PFSK-1 (cell line): ENCODE results near the gene MARCHF10.

Experiments used
- FOXP2 ChIP-seq: optimal IDR thresholded peaks from 2 replicates; pipeline ENCODE3; 2011; ENCODE audit warnings: borderline replicate concordance, control low read depth, inconsistent platforms; ENCODE audit not compliant: insufficient read depth; ENCODE audit errors: extremely low read length, extremely low read depth
- POLR2AphosphoS5 ChIP-seq: IDR thresholded peaks from 2 replicates; pipeline ENCODE4 v1.6.1; 2012; ENCODE audit warnings: low read depth, mild to moderate bottlenecking, control low read depth, low read length, moderate library complexity
- SIN3A ChIP-seq: IDR thresholded peaks from 2 replicates; pipeline ENCODE4 v1.6.1; 2012; ENCODE audit warnings: mild to moderate bottlenecking, low read length, moderate library complexity, borderline replicate concordance; ENCODE audit not compliant: insufficient read depth
- TAF1 ChIP-seq: IDR thresholded peaks from 2 replicates; pipeline ENCODE4 v1.6.1; 2012; ENCODE audit warnings: low read length, control low read depth, borderline replicate concordance; ENCODE audit not compliant: insufficient read depth
- TF ChIP-seq, protein P1 (sequence below), 2 experiments: IDR thresholded peaks; 2 replicates each; pipeline versions ENCODE4 v1.6.1 to v1.8.0; 2011 to 2012; ENCODE audit warnings: low read depth in 2 of 2, low read length in 2 of 2, control low read depth in 1 of 2, inconsistent platforms in 1 of 2, mild to moderate bottlenecking in 1 of 2, moderate library complexity in 1 of 2; ENCODE audit not compliant: insufficient read depth in 1 of 2

Gene MARCHF10

DNA sequence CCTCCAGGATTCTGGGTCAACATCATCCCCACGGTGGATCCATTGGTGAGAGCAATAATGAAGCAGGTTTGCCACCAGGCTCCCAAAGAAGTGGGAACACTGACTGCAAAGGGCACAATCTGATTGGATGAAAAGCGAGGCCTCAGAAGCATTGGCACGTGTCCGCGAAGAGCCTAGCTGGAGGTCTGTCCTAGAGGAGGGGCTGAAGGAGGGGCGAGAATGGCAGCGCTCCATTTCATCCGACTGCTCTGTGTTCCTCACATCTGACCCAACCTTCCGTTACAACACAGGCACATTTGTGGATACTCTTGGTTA, 100.7 kb downstream of the MARCHF10 start:
- no peak for TF ChIP-seq FOXP2
- TF ChIP-seq TAF1 = no peak
- no peak for TF ChIP-seq SIN3A
- TF ChIP-seq, protein P1, sequence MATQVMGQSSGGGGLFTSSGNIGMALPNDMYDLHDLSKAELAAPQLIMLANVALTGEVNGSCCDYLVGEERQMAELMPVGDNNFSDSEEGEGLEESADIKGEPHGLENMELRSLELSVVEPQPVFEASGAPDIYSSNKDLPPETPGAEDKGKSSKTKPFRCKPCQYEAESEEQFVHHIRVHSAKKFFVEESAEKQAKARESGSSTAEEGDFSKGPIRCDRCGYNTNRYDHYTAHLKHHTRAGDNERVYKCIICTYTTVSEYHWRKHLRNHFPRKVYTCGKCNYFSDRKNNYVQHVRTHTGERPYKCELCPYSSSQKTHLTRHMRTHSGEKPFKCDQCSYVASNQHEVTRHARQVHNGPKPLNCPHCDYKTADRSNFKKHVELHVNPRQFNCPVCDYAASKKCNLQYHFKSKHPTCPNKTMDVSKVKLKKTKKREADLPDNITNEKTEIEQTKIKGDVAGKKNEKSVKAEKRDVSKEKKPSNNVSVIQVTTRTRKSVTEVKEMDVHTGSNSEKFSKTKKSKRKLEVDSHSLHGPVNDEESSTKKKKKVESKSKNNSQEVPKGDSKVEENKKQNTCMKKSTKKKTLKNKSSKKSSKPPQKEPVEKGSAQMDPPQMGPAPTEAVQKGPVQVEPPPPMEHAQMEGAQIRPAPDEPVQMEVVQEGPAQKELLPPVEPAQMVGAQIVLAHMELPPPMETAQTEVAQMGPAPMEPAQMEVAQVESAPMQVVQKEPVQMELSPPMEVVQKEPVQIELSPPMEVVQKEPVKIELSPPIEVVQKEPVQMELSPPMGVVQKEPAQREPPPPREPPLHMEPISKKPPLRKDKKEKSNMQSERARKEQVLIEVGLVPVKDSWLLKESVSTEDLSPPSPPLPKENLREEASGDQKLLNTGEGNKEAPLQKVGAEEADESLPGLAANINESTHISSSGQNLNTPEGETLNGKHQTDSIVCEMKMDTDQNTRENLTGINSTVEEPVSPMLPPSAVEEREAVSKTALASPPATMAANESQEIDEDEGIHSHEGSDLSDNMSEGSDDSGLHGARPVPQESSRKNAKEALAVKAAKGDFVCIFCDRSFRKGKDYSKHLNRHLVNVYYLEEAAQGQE (IDR thresholded peaks at IDR 0.05; ENCODE audit: insufficient read depth in 1 of 2, low read depth in 2 of 2, low read length in 2 of 2) = no peak
- TF ChIP-seq POLR2AphosphoS5 = no peak

GRCh38 chr17:62706598-62707424, 101.3 kb downstream of the MARCHF10 start:
- TF ChIP-seq, protein P1 (IDR thresholded peaks at IDR 0.05; ENCODE audit: insufficient read depth in 1 of 2, low read depth in 2 of 2, low read length in 2 of 2) = no peak
- TF ChIP-seq TAF1 (no peak), FOXP2 (no peak), SIN3A (no peak), POLR2AphosphoS5 (no peak)

DNA sequence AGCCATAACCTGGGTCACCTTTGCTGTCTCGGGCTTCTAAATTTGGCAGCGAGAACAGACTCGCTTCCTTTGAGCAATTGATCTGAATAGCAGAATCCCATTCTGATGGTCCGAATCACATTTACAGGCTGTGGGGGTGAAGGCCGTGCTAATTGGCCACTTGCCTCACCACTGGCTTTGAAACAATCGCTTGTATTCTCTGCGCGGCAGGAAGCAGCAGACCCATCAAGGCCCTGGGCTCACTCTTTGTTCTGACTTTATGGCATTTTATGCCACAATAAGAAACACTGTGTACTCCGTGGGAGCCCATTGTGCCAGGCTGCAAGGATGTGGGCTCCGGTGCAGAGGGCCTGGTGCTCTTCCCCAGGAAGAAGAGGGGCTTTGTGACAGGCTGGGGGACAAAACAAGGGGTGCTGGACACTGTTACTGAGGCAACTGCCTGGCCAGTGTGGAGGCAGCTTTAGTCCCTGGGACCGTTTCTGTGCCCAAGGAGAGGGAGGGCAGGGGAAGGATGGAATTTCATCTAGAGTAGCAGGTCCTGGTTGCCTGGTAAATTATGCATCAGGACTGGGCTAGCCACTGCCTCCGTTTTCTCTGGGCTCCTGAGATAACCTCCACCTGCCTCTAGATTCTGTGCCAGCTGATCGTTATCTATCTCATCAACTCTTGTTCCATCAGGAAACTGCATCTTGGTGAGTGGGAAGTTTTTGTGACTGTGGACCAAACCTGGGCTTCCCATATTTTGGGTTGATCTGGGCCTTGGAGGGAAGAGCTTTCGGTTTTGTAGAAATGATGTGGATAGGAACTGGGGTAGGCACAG, 102.1 kb downstream of the MARCHF10 start:
- TF ChIP-seq, protein P1 (IDR thresholded peaks at IDR 0.05; ENCODE audit: insufficient read depth in 1 of 2, low read depth in 2 of 2, low read length in 2 of 2) = no peak
- TF ChIP-seq SIN3A = no peak
- TF ChIP-seq FOXP2 = no peak

DNA sequence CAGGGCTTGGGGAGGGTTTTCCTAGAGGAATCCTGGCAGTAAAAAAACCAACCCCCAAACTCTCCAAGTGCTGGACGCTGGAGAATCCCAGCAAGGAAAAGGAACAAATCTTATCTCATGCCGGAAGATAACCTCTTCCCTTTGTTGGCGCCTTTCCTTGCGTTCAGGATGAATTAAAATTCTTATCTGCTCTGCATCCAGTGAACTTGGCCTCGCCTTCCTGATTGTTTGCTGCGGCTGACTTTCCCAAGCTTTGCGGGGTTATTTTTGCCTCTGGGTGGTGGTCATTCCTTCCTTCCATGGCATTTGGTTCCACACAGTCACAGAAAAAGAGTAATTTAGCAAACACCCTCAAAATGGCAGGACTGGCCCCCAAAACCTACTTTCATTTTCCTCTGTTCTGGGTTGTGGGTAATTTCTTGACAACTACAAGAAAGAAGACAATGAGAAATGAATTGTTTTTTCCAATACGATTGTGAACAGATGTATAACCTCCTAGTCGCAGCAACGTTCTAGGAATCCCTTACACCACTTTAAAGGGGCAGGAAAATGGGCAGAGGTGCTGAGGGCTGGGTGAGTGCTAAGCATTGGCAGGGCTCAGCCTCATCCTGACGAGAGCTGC, 102.8 kb downstream of the MARCHF10 start:
- TF ChIP-seq, protein P1 (IDR thresholded peaks at IDR 0.05; ENCODE audit: insufficient read depth in 1 of 2, low read depth in 2 of 2, low read length in 2 of 2) = no peak
- TF ChIP-seq SIN3A (no peak), POLR2AphosphoS5 (no peak), TAF1 (no peak), FOXP2 (no peak)
